ENCODE measurements around the gene GNMT. TPM values are rescaled to one million over a fixed set of nuclear protein-coding genes. Genes with fewer than 3 reads are reported as not detected.
A peak's percentile ranks its signal among the peaks of the same experiment; 100 is the strongest.

Gene GNMT
- total RNA-seq, 3 donors from 2014 or later = 0.75 to 0.76 TPM; not detected in 1

DNA sequence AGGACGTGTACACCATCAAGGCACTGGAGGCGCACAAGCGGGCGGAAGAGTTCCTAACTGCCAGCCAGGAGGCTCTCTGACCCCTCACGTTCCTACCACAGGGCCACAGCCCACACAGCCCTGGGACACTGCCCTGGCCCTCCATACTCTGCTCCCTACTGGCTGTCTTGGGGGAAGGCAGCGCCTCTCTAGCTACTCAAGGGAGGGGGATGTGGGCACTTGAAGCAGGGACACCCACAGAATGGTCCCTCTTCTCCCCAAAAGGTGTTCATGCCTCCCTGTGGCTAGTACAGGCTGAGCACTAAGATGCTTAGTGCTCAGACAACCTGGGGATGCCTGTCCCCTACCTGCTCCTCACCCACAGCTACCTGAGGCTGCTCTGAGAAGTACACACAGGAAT, 50.7 kb downstream of the GNMT start:
- H3K9me3 ChIP-seq = no peaks in the 10 kb centered on the region
- ATAC-seq (no peak), DNase-seq (no peak)
- H3K4me1 ChIP-seq (ENCODE audit: low read depth) = peaks cover 22% of the 10 kb centered on the region
- intact Hi-C loops (cut with DNase I, micrococcal nuclease) = no loop called here
- H3K36me3 ChIP-seq (ENCODE audit: low read depth) = peaks cover 15% of the 10 kb centered on the region
- TF ChIP-seq, protein P1, sequence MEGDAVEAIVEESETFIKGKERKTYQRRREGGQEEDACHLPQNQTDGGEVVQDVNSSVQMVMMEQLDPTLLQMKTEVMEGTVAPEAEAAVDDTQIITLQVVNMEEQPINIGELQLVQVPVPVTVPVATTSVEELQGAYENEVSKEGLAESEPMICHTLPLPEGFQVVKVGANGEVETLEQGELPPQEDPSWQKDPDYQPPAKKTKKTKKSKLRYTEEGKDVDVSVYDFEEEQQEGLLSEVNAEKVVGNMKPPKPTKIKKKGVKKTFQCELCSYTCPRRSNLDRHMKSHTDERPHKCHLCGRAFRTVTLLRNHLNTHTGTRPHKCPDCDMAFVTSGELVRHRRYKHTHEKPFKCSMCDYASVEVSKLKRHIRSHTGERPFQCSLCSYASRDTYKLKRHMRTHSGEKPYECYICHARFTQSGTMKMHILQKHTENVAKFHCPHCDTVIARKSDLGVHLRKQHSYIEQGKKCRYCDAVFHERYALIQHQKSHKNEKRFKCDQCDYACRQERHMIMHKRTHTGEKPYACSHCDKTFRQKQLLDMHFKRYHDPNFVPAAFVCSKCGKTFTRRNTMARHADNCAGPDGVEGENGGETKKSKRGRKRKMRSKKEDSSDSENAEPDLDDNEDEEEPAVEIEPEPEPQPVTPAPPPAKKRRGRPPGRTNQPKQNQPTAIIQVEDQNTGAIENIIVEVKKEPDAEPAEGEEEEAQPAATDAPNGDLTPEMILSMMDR (IDR thresholded peaks at IDR 0.05) = no peak
- H3K4me3 ChIP-seq = no peak overlapping the region

DNA sequence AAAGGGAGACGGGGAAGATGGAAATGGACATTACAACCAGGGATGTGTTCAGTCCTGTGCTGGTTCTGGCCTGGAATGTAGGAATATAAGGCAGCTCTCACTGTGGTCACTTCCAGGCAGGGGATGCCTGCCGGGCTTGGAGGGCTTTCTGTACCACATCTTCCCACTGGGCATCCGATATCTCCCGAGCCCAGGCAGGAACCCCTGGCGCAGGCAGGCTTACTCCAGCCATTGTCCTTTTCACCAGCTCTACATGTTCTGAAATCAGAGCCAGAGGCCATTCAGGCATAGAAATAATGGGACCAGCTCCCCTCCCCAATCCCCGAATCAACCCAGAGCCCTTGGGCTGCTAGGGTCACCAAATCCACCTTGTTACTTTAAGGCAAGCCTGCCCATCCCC, 51.8 kb downstream of the GNMT start:
- peaks cover 29% of the 10 kb centered on the region for H3K4me1 ChIP-seq (ENCODE audit: low read depth)
- H3K36me3 ChIP-seq (ENCODE audit: low read depth) = peaks cover 14% of the 10 kb centered on the region
- H3K9me3 ChIP-seq = no peaks in the 10 kb centered on the region
- DNase-seq = no peak
- ATAC-seq = no peak
- TF ChIP-seq, protein P1 (IDR thresholded peaks at IDR 0.05) = no peak
- H3K4me3 ChIP-seq = no peak overlapping the region
- intact Hi-C loops (cut with DNase I, micrococcal nuclease) = no loop called here

DNA sequence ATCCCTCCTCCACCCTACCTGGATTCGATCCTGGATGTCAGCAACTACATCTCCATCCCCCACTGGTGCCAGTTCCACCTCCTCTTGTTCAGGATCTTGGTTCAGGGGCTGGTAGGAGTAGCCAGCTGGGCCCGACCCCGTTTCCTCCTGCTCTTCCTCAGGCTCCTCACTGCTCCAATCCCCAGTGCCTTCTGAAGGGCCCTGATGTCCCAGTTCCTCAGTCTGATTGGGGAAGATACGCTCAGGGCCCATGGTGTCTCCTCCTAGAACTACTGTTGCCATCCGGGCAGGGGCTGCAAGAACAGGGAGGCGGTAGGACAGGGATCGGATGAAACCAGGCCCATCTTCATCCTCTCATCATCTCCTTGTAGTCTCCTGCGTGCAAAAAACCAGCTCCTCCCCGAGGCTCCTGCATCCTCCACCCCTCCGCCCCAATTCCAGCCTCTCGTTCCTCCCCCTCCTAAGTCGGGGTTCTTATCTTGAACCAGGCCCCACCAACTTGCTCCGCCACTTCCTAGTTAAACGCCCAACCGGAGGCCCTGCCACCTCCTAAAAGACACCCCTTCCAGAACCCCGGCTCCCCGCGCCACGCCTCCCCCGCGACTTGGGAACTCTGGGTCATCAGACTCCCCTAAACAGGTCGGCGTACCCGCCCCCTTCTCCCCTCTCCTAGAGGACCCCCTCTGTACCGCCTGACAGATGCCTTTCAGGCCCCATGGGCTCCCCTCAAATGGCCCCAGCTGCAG, 52.7 kb downstream of the GNMT start:
- Histone ChIP-seq H3K36me3 (ENCODE audit: low read depth) (peaks cover 4% of the 10 kb centered on the region), H3K4me3 (peak overlapping the region; percentile 31)
- intact Hi-C loops (cut with DNase I, micrococcal nuclease) = no loop called here

More for the DNA sequence above, 52.7 kb downstream of the GNMT start:
- no peak for ATAC-seq
- Histone ChIP-seq H3K9me3 (no peaks in the 10 kb centered on the region), H3K4me1 (ENCODE audit: low read depth) (peaks cover 29% of the 10 kb centered on the region)
- TF ChIP-seq, protein P1 (IDR thresholded peaks at IDR 0.05) = no peak
- DNase-seq = peak in 1 of 3 donors; percentile 28

Other genes with a start within 250 kb of the GNMT start
- gene PRPH2, start 238.2 kb upstream of the GNMT start, total RNA-seq = 1 to 10 TPM in 1 of 3 donors, under 1 TPM in 2; 0.38 to 3.5 (median 0.72) TPM
- gene TBCC, start 214.7 kb upstream of the GNMT start, total RNA-seq = 10 to 100 TPM; 22.6 to 35.3 (median 26.6) TPM
- gene BICRAL, start 178.7 kb upstream of the GNMT start, total RNA-seq = 10 to 100 TPM; 18.3 to 26.2 (median 23.4) TPM
- gene RPL7L1, start 81.1 kb upstream of the GNMT start, total RNA-seq = 10 to 100 TPM; 47.4 to 61.4 (median 53.7) TPM
- gene PTCRA, start 44.7 kb upstream of the GNMT start, total RNA-seq = not detected
- 10 to 100 TPM; 18.4 to 30.5 (median 23.5) TPM for gene CNPY3, start 31.3 kb upstream of the GNMT start, total RNA-seq
- 10 to 100 TPM; 14.3 to 38.6 (median 20.6) TPM for gene PEX6, start 18.4 kb downstream of the GNMT start, total RNA-seq
- gene PPP2R5D, start 23.8 kb downstream of the GNMT start, total RNA-seq = 10 to 100 TPM; 35.9 to 45.0 (median 38.8) TPM
- 10 to 100 TPM; 38.0 to 47.4 (median 39.1) TPM for gene MEA1, start 53.2 kb downstream of the GNMT start, total RNA-seq
- 10 to 100 TPM; 53.4 to 84.1 (median 57.3) TPM for gene KLHDC3, start 53.5 kb downstream of the GNMT start, total RNA-seq
- gene RRP36, start 60.9 kb downstream of the GNMT start, total RNA-seq = 10 to 100 TPM; 31.4 to 40.0 (median 37.1) TPM
- gene CUL7, start 93.1 kb downstream of the GNMT start, total RNA-seq = 10 to 100 TPM; 15.1 to 16.2 (median 15.3) TPM
- 10 to 100 TPM; 58.7 to 82.8 (median 75.2) TPM for gene MRPL2, start 98.7 kb downstream of the GNMT start, total RNA-seq
- 100 to 1,000 TPM in 1 of 3 donors, 10 to 100 TPM in 2; 69.1 to 144 (median 99.1) TPM for gene KLC4, start 98.9 kb downstream of the GNMT start, total RNA-seq
- 10 to 100 TPM in 1 of 3 donors, 1 to 10 TPM in 2; 8.3 to 12.9 (median 9.4) TPM for gene PTK7, start 115.6 kb downstream of the GNMT start, total RNA-seq
- 10 to 100 TPM; 19.5 to 87.1 (median 26.3) TPM for gene SRF, start 210.5 kb downstream of the GNMT start, total RNA-seq
- 10 to 100 TPM; 35.9 to 46.9 (median 44.3) TPM for gene CUL9, start 221.4 kb downstream of the GNMT start, total RNA-seq

Data from mucosa of descending colon (tissue), 3 donors.